ENCODE measurements around the gene SHISA9. TPM values are rescaled to one million over a fixed set of nuclear protein-coding genes. Genes with fewer than 3 reads are reported as not detected.

SHISA9 gene
- total and polyA plus RNA-seq, 4 donors: under 0.01 to 0.46 (median 0.07) TPM

DNA sequence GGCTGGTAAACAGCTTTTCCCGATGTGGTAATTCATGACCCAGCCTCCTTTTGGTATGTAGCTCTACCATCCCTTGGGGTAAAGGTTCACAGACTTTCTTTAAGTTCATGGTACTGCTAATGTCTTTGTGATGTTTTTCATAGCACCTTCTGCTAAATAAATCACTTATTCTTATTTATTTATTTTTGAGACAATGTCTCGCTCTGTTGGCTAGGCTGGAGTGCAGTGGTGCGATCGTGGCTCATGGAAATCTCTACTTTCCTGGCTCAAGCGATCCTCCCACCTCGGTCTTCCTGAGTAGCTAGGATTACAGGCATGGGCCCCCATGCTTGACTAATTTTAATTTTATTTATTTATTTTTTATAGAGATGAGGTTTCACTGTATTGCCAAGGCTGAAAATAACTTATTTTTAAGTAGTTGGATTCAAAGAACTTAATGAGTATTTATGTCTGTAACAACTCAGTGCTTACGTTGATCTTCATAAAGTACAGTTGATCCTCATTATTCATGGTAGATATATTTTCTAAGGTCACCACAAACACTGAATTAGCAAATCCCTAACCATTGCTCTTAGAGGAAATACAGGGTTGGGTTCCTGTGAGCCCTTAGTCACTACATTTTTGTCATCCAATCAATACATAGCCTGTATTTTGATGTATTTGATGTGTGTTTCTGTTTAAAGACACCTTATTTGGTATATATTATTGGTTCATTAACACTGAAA is 97.1 kb downstream of the SHISA9 start:
- WGBS, 2 donors: 86 to 94% methylated on average over 7 of the region's 7 CpGs

DNA sequence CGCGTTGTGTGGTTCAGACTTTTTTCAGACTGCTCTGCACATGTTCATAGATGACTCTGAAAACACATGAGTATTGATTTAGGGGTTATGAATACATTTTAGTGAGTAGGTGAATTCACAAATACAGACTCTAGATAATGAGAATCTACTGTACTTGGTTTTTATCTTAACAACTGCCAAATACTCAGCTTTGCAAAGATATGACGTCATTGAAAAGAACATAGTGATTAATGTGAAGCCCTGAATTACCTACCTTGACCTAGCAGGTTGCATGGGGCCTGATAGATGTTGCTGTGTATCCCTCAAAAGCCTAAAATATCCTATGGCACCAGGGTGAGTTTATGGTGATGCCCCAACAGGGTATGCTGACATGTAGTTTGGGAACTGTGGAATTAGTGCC is 98.0 kb downstream of the SHISA9 start:
- ATAC-seq (ENCODE audit: insufficient read depth, low FRiP score): no peak
- WGBS, 2 donors: 90 to 92% methylated on average over 3 of the region's 3 CpGs
- TF ChIP-seq, protein P1, sequence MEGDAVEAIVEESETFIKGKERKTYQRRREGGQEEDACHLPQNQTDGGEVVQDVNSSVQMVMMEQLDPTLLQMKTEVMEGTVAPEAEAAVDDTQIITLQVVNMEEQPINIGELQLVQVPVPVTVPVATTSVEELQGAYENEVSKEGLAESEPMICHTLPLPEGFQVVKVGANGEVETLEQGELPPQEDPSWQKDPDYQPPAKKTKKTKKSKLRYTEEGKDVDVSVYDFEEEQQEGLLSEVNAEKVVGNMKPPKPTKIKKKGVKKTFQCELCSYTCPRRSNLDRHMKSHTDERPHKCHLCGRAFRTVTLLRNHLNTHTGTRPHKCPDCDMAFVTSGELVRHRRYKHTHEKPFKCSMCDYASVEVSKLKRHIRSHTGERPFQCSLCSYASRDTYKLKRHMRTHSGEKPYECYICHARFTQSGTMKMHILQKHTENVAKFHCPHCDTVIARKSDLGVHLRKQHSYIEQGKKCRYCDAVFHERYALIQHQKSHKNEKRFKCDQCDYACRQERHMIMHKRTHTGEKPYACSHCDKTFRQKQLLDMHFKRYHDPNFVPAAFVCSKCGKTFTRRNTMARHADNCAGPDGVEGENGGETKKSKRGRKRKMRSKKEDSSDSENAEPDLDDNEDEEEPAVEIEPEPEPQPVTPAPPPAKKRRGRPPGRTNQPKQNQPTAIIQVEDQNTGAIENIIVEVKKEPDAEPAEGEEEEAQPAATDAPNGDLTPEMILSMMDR (IDR thresholded peaks at IDR 0.05; ENCODE audit: control extremely low read depth, extremely low read depth): no peak

More for the DNA sequence above, 97.1 kb downstream of the SHISA9 start:
- no peak for DNase-seq
- peaks cover 0 to 3% (median 0%) of the 10 kb centered on the region in 4 donors for H3K9me3 ChIP-seq (ENCODE audit: control insufficient read depth in 4 of 4, insufficient read depth in 3 of 4, low read length in 3 of 4)
- H3K4me3 ChIP-seq: no peak overlapping the region
- TF ChIP-seq, protein P1 (IDR thresholded peaks at IDR 0.05; ENCODE audit: control extremely low read depth, extremely low read depth): no peak
- no peaks in the 10 kb centered on the region for H3K36me3 ChIP-seq (ENCODE audit: control insufficient read depth in 4 of 4, insufficient read depth in 4 of 4, low read length in 4 of 4)
- H3K9ac ChIP-seq (ENCODE audit: insufficient read depth in 1 of 2, low read length in 2 of 2): no peak overlapping the region
- no peak overlapping the region for H3K27ac ChIP-seq (ENCODE audit: low read depth in 1 of 2, low read length in 1 of 2)
- no peaks in the 10 kb centered on the region for H3K4me1 ChIP-seq (ENCODE audit: control insufficient read depth in 5 of 5, insufficient read depth in 5 of 5, low read length in 5 of 5)
- ATAC-seq (ENCODE audit: insufficient read depth, low FRiP score): no peak
- H3K27me3 ChIP-seq (ENCODE audit: control insufficient read depth in 3 of 3, insufficient read depth in 3 of 3, low read length in 2 of 3): no peaks in the 10 kb centered on the region

DNA sequence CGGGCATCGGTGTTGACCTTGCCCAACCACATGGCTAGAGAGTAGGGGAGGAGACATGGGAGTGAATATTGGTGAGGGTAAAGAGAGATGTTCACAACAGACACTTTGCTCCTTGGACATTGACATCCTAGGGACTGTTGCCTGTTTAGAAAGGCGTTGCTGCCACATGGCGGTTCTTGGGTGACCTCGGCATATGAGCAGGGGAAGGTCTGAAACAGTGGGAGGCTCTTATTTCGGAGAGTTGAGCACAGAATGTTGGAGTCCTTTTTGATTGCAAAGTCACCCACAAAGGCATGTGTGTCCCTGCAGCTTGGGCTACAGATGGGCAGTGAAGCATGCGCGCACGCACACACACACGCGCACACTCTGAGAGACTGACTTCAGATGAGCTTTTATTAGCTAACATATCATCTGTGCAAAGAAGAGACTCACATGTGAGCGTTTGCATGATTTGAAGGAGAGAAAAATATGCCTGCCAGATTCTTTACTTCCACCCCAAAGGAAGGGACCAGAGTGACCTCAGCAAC is 104.4 kb downstream of the SHISA9 start:
- Histone ChIP-seq H3K4me3 (no peak overlapping the region), H3K27me3 (ENCODE audit: control insufficient read depth in 3 of 3, insufficient read depth in 3 of 3, low read length in 2 of 3) (no peaks in the 10 kb centered on the region), H3K9ac (ENCODE audit: insufficient read depth in 1 of 2, low read length in 2 of 2) (no peak overlapping the region), H3K9me3 (ENCODE audit: control insufficient read depth in 4 of 4, insufficient read depth in 3 of 4, low read length in 3 of 4) (no peaks in the 10 kb centered on the region), H3K27ac (ENCODE audit: low read depth in 1 of 2, low read length in 1 of 2) (no peak overlapping the region), H3K36me3 (ENCODE audit: control insufficient read depth in 4 of 4, insufficient read depth in 4 of 4, low read length in 4 of 4) (no peaks in the 10 kb centered on the region), H3K4me1 (ENCODE audit: control insufficient read depth in 5 of 5, insufficient read depth in 5 of 5, low read length in 5 of 5) (no peaks in the 10 kb centered on the region)
- ATAC-seq (ENCODE audit: insufficient read depth, low FRiP score) (no peak), DNase-seq (no peak)
- TF ChIP-seq, protein P1 (IDR thresholded peaks at IDR 0.05; ENCODE audit: control extremely low read depth, extremely low read depth): no peak
- WGBS, 2 donors: 85 to 88% methylated on average over 12 of the region's 12 CpGs

More for the DNA sequence above, 98.0 kb downstream of the SHISA9 start:
- Histone ChIP-seq H3K27me3 (ENCODE audit: control insufficient read depth in 3 of 3, insufficient read depth in 3 of 3, low read length in 2 of 3) (no peaks in the 10 kb centered on the region), H3K4me3 (no peak overlapping the region), H3K27ac (ENCODE audit: low read depth in 1 of 2, low read length in 1 of 2) (no peak overlapping the region), H3K4me1 (ENCODE audit: control insufficient read depth in 5 of 5, insufficient read depth in 5 of 5, low read length in 5 of 5) (no peaks in the 10 kb centered on the region), H3K9me3 (ENCODE audit: control insufficient read depth in 4 of 4, insufficient read depth in 3 of 4, low read length in 3 of 4) (no peaks in the 10 kb centered on the region), H3K9ac (ENCODE audit: insufficient read depth in 1 of 2, low read length in 2 of 2) (no peak overlapping the region), H3K36me3 (ENCODE audit: control insufficient read depth in 4 of 4, insufficient read depth in 4 of 4, low read length in 4 of 4) (no peaks in the 10 kb centered on the region)
- no peak for DNase-seq
